ENCODE data around the gene BLOC1S2. TPM values are rescaled to one million over a fixed set of nuclear protein-coding genes. Genes with fewer than 3 reads are reported as not detected.

Gene BLOC1S2
- total RNA-seq, 1 donor from 2014 or later = 93.9 TPM

- Histone ChIP-seq H3K4me2 (ENCODE audit: low read length) (peak overlapping the region; percentile 98), H2AFZ (ENCODE audit: low read depth, low read length) (no peak overlapping the region), H3K4me1 (ENCODE audit: insufficient read depth, low read length) (no peaks in the 10 kb centered on the region), H3K27ac (ENCODE audit: low read depth, low read length) (no peak overlapping the region), H3K79me2 (ENCODE audit: insufficient read depth, low read length) (peaks cover 48% of the 10 kb centered on the region), H4K20me1 (ENCODE audit: insufficient read depth, low read length) (peaks cover 8% of the 10 kb centered on the region), H3K4me3 (ENCODE audit: insufficient read depth, low read depth, low read length) (no peak overlapping the region), H3K9me3 (ENCODE audit: insufficient read depth, low read depth, low read length) (no peaks in the 10 kb centered on the region), H3K9ac (ENCODE audit: low read length) (no peak overlapping the region), H3K27me3 (ENCODE audit: insufficient read depth, low read length) (no peaks in the 10 kb centered on the region), H3K36me3 (ENCODE audit: insufficient read depth, low read length) (no peaks in the 10 kb centered on the region)
- Mint-ChIP-seq H3K4me3 (ENCODE audit: unreplicated experiment) (peak overlapping the region; percentile 76), H3K27ac (ENCODE audit: unreplicated experiment) (no peak overlapping the region), H3K27me3 (ENCODE audit: low read depth, unreplicated experiment) (no peaks in the 10 kb centered on the region), H3K9me3 (ENCODE audit: unreplicated experiment) (no peaks in the 10 kb centered on the region), H3K4me1 (ENCODE audit: low read depth, unreplicated experiment) (peaks cover 3% of the 10 kb centered on the region), H3K36me3 (ENCODE audit: low read depth, unreplicated experiment) (no peaks in the 10 kb centered on the region)
- FAIRE-seq (no peak), DNase-seq (ENCODE audit: low read depth) (no peak)
- TF ChIP-seq, protein P1, sequence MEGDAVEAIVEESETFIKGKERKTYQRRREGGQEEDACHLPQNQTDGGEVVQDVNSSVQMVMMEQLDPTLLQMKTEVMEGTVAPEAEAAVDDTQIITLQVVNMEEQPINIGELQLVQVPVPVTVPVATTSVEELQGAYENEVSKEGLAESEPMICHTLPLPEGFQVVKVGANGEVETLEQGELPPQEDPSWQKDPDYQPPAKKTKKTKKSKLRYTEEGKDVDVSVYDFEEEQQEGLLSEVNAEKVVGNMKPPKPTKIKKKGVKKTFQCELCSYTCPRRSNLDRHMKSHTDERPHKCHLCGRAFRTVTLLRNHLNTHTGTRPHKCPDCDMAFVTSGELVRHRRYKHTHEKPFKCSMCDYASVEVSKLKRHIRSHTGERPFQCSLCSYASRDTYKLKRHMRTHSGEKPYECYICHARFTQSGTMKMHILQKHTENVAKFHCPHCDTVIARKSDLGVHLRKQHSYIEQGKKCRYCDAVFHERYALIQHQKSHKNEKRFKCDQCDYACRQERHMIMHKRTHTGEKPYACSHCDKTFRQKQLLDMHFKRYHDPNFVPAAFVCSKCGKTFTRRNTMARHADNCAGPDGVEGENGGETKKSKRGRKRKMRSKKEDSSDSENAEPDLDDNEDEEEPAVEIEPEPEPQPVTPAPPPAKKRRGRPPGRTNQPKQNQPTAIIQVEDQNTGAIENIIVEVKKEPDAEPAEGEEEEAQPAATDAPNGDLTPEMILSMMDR (IDR thresholded peaks at IDR 0.05; ENCODE audit: insufficient read depth, low read depth, low read length) = no peak
- TF ChIP-seq EZH2 (IDR thresholded peaks at IDR 0.05; ENCODE audit: insufficient read depth, low read length) = no peak
These were observed 20.5 kb downstream of the BLOC1S2 start for GRCh38 chr10:100265821-100266485.

- DNase-seq (ENCODE audit: low read depth) (no peak), FAIRE-seq (no peak)
- Mint-ChIP-seq H3K4me3 (ENCODE audit: unreplicated experiment) (no peak overlapping the region), H3K4me1 (ENCODE audit: low read depth, unreplicated experiment) (no peaks in the 10 kb centered on the region), H3K9me3 (ENCODE audit: unreplicated experiment) (no peaks in the 10 kb centered on the region), H3K27me3 (ENCODE audit: low read depth, unreplicated experiment) (no peaks in the 10 kb centered on the region), H3K36me3 (ENCODE audit: low read depth, unreplicated experiment) (peaks cover 7% of the 10 kb centered on the region), H3K27ac (ENCODE audit: unreplicated experiment) (no peak overlapping the region)
- no peaks in the 10 kb centered on the region for H4K20me1 ChIP-seq (ENCODE audit: insufficient read depth, low read length)
- peaks cover 29% of the 10 kb centered on the region for H3K36me3 ChIP-seq (ENCODE audit: insufficient read depth, low read length)
- TF ChIP-seq EZH2 (IDR thresholded peaks at IDR 0.05; ENCODE audit: insufficient read depth, low read length) = no peak
- TF ChIP-seq, protein P1 (IDR thresholded peaks at IDR 0.05; ENCODE audit: insufficient read depth, low read depth, low read length) = no peak
- no peak overlapping the region for H3K27ac ChIP-seq (ENCODE audit: low read depth, low read length)
- no peak overlapping the region for H2AFZ ChIP-seq (ENCODE audit: low read depth, low read length)
- no peak overlapping the region for H3K9ac ChIP-seq (ENCODE audit: low read length)
- H3K4me2 ChIP-seq (ENCODE audit: low read length) = no peak overlapping the region
- no peaks in the 10 kb centered on the region for H3K9me3 ChIP-seq (ENCODE audit: insufficient read depth, low read depth, low read length)
- H3K4me1 ChIP-seq (ENCODE audit: insufficient read depth, low read length) = no peaks in the 10 kb centered on the region
- no peaks in the 10 kb centered on the region for H3K79me2 ChIP-seq (ENCODE audit: insufficient read depth, low read length)
- no peak overlapping the region for H3K4me3 ChIP-seq (ENCODE audit: insufficient read depth, low read depth, low read length)
- H3K27me3 ChIP-seq (ENCODE audit: insufficient read depth, low read length) = no peaks in the 10 kb centered on the region
These were observed 32.3 kb downstream of the BLOC1S2 start for GRCh38 chr10:100254191-100254590.

- Histone ChIP-seq H3K27me3 (ENCODE audit: insufficient read depth, low read length) (no peaks in the 10 kb centered on the region), H3K4me1 (ENCODE audit: insufficient read depth, low read length) (no peaks in the 10 kb centered on the region), H3K79me2 (ENCODE audit: insufficient read depth, low read length) (no peaks in the 10 kb centered on the region), H2AFZ (ENCODE audit: low read depth, low read length) (no peak overlapping the region), H3K27ac (ENCODE audit: low read depth, low read length) (no peak overlapping the region), H3K36me3 (ENCODE audit: insufficient read depth, low read length) (peaks cover 29% of the 10 kb centered on the region), H4K20me1 (ENCODE audit: insufficient read depth, low read length) (no peaks in the 10 kb centered on the region), H3K4me2 (ENCODE audit: low read length) (no peak overlapping the region), H3K4me3 (ENCODE audit: insufficient read depth, low read depth, low read length) (no peak overlapping the region), H3K9me3 (ENCODE audit: insufficient read depth, low read depth, low read length) (no peaks in the 10 kb centered on the region), H3K9ac (ENCODE audit: low read length) (no peak overlapping the region)
- DNase-seq (ENCODE audit: low read depth) (no peak), FAIRE-seq (no peak)
- H3K9me3 Mint-ChIP-seq (ENCODE audit: unreplicated experiment) = no peaks in the 10 kb centered on the region
- peaks cover 13% of the 10 kb centered on the region for H3K36me3 Mint-ChIP-seq (ENCODE audit: low read depth, unreplicated experiment)
- no peak overlapping the region for H3K4me3 Mint-ChIP-seq (ENCODE audit: unreplicated experiment)
- H3K4me1 Mint-ChIP-seq (ENCODE audit: low read depth, unreplicated experiment) = no peaks in the 10 kb centered on the region
- no peak for TF ChIP-seq EZH2 (IDR thresholded peaks at IDR 0.05; ENCODE audit: insufficient read depth, low read length)
- TF ChIP-seq, protein P1 (IDR thresholded peaks at IDR 0.05; ENCODE audit: insufficient read depth, low read depth, low read length) = no peak
- no peaks in the 10 kb centered on the region for H3K27me3 Mint-ChIP-seq (ENCODE audit: low read depth, unreplicated experiment)
- H3K27ac Mint-ChIP-seq (ENCODE audit: unreplicated experiment) = no peak overlapping the region
These were observed 33.4 kb downstream of the BLOC1S2 start for GRCh38 chr10:100253041-100253440.

Measured in astrocyte (in vitro differentiated cells and primary cell).